ENCODE measurements around the gene GNAI3.
A peak's percentile ranks its signal among the peaks of the same experiment; 100 is the strongest.

GNAI3 gene

GRCh38 chr1:109546311-109547109 is 1.9 kb upstream of the GNAI3 start:
- DNase-seq, result peak; percentile 49

GRCh38 chr1:109547463-109548320 is 723 bp upstream of the GNAI3 start:
- DNase-seq, result no peak

- no peak for DNase-seq
These were observed 8.1 kb downstream of the GNAI3 start for GRCh38 chr1:109556563-109556962.

GRCh38 chr1:109557520-109557919 is 9.1 kb downstream of the GNAI3 start:
- DNase-seq, result no peak

- no peak for DNase-seq
These were observed 11.6 kb downstream of the GNAI3 start for GRCh38 chr1:109559995-109560394.

- no peak for DNase-seq
These were observed 15.9 kb downstream of the GNAI3 start for GRCh38 chr1:109564194-109564878.

GRCh38 chr1:109565241-109565640 is 16.8 kb downstream of the GNAI3 start:
- no peak for DNase-seq

- no peak for DNase-seq
These were observed 18.6 kb downstream of the GNAI3 start for GRCh38 chr1:109566982-109567381.

- DNase-seq, result no peak
These were observed 19.7 kb downstream of the GNAI3 start for GRCh38 chr1:109567877-109568672.

GRCh38 chr1:109569323-109569722 is 20.9 kb downstream of the GNAI3 start:
- no peak for DNase-seq

- DNase-seq, result no peak
These were observed 22.0 kb downstream of the GNAI3 start for GRCh38 chr1:109570414-109570813.

- DNase-seq, result no peak
These were observed 25.4 kb downstream of the GNAI3 start for GRCh38 chr1:109573785-109574184.

GRCh38 chr1:109578947-109579443 is 30.6 kb downstream of the GNAI3 start:
- no peak for DNase-seq

- no peak for DNase-seq
These were observed 31.1 kb downstream of the GNAI3 start for GRCh38 chr1:109579491-109579890.

GRCh38 chr1:109582021-109582420 is 33.6 kb downstream of the GNAI3 start:
- no peak for DNase-seq

GRCh38 chr1:109584766-109585165 is 36.4 kb downstream of the GNAI3 start:
- DNase-seq, result no peak

- DNase-seq, result no peak
These were observed 37.6 kb downstream of the GNAI3 start for GRCh38 chr1:109586055-109586454.

- DNase-seq, result no peak
These were observed 40.8 kb downstream of the GNAI3 start for GRCh38 chr1:109589177-109589576.

- no peak for DNase-seq
These were observed 41.3 kb downstream of the GNAI3 start for GRCh38 chr1:109589679-109590078.

- DNase-seq, result no peak
These were observed 44.5 kb downstream of the GNAI3 start for GRCh38 chr1:109592916-109593315.

- no peak for DNase-seq
These were observed 47.1 kb downstream of the GNAI3 start for GRCh38 chr1:109595531-109595930.

GRCh38 chr1:109598156-109598555 is 49.7 kb downstream of the GNAI3 start:
- DNase-seq, result no peak

All from 8988T (cell line).